Gastrocnemius medialis (tissue), 4 donors: Measurements from ENCODE around the gene PSKH1.

ENCODE experiments used
- CTCF ChIP-seq, 5 experiments: fragments of 450-650 bp in 3 of 5; fragments of 200-600 bp in 2 of 5; sonication (generic) in 2 of 5; IDR thresholded peaks in 4 of 5; conservative IDR thresholded peaks in 1 of 5; 1 replicate in 4 of 5; 2 replicates in 1 of 5; pipeline ENCODE4 v1.5.1; 2016 to 2019; ENCODE audit warnings: antibody characterized with exemption in 5 of 5, mild to moderate bottlenecking in 3 of 5, moderate library complexity in 3 of 5
- POLR2A ChIP-seq, 2 donors: fragments of 450-650 bp; IDR thresholded peaks; one replicate each; pipeline ENCODE4 v1.6.1; 2017; ENCODE audit warnings: antibody characterized with exemption in 2 of 2, mild to moderate bottlenecking in 2 of 2, moderate library complexity in 2 of 2

DNA sequence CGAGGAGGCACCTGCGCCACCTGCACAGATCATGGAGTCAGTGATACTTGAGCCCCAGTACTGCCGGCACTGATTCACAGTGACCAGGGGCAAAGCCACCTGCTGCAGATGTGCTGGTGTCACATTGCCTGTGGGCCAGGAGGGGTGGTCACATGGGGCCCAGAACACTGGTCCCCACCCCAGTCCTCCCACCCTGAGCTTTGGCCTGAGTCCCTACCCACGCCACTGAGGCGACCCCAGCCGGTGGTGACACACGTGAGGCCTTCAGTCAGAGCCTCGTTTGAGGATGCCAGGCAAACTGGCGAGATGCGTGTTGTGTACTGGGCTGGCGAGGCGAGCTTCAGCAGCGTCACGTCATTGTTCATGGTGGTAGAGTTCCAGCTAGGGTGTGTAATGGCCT lies 37.1 kb downstream of the PSKH1 start:
- TF ChIP-seq CTCF (IDR thresholded peaks at IDR 0.05 in 4 of 5, conservative IDR thresholded peaks at IDR 0.05 in 1 of 5) (no peak), POLR2A (IDR thresholded peaks at IDR 0.05) (no peak)
